WTC11 (cell line): ENCODE data around the gene RXRA. TPM values are rescaled to one million over a fixed set of nuclear protein-coding genes. Genes with fewer than 3 reads are reported as not detected.
"Not testable (repeated sequence)": the region's sequence is repeated elsewhere in the genome, so short reads cannot be mapped to it uniquely, and the experiment has no call there.

ENCODE experiments used
- ATAC-seq: fragments of 200-7000 bp; cut with Tn5 transposase; 2 replicates; pipeline ENCODE4 v1.10.0; 2021; ENCODE audit warnings: mild to moderate bottlenecking, moderate library complexity
- CTCF ChIA-PET: fragments of 300-600 bp; sonication (Branson Sonifier 250); formaldehyde crosslinking; loops from one replicate; lab custom pipeline; 2021; ENCODE audit warnings: antibody characterized with exemption; lab: Charles Lee
- POLR2A ChIA-PET: fragments of 350-600 bp; sonication (Branson Sonifier 250); formaldehyde crosslinking; loops from one replicate; lab custom pipeline; 2021; ENCODE audit warnings: antibody characterized with exemption; lab: Charles Lee
- DNase-seq: peaks from one replicate; pipeline ENCODE4 v3.0.0; 2021; ENCODE audit warnings: low spot score
- H3K27ac Mint-ChIP-seq: 2 replicates; pipeline ENCODE4 v1.8.0; 2021; ENCODE audit warnings: mixed read lengths
- H3K27me3 Mint-ChIP-seq: 2 replicates; pipeline ENCODE4 v1.8.0; 2021; ENCODE audit warnings: low read depth, mild to moderate bottlenecking, moderate library complexity, mixed read lengths
- H3K36me3 Mint-ChIP-seq: 2 replicates; pipeline ENCODE4 v1.8.0; 2021; ENCODE audit warnings: mixed read lengths
- H3K4me1 Mint-ChIP-seq: 2 replicates; pipeline ENCODE4 v1.8.0; 2022; ENCODE audit warnings: mixed read lengths
- H3K4me3 Mint-ChIP-seq: 2 replicates; pipeline ENCODE4 v1.8.0; 2021; ENCODE audit warnings: mild to moderate bottlenecking, moderate library complexity, mixed read lengths
- H3K9me3 Mint-ChIP-seq: 2 replicates; pipeline ENCODE4 v1.8.0; 2021; ENCODE audit warnings: mixed read lengths
- AFF4 ChIP-seq: sonication (generic); formaldehyde crosslinking; IDR thresholded peaks from 2 replicates; pipeline ENCODE4 v1.8.1; 2023; ENCODE audit warnings: mild to moderate bottlenecking, missing genetic modification reagents, borderline replicate concordance
- ATF6 ChIP-seq: sonication (generic); formaldehyde crosslinking; IDR thresholded peaks from 2 replicates; pipeline ENCODE4 v1.8.1; 2023; ENCODE audit warnings: mild to moderate bottlenecking, missing genetic modification reagents
- CDX4 ChIP-seq: fragments of 250-450 bp; sonication (Bioruptor Pico); IDR thresholded peaks from 2 replicates; pipeline ENCODE4 v1.9.0; 2021; ENCODE audit warnings: moderate library complexity, mild to moderate bottlenecking, inconsistent platforms, borderline replicate concordance
- CREM ChIP-seq: sonication (generic); formaldehyde crosslinking; IDR thresholded peaks from 2 replicates; pipeline ENCODE4 v1.8.1; 2022; ENCODE audit warnings: mild to moderate bottlenecking, missing genetic modification reagents, moderate library complexity
- E2F1 ChIP-seq: sonication (generic); formaldehyde crosslinking; IDR thresholded peaks from 2 replicates; pipeline ENCODE4 v1.8.0; 2022; ENCODE audit warnings: mild to moderate bottlenecking, missing genetic modification reagents
- ELF4 ChIP-seq: sonication (generic); formaldehyde crosslinking; IDR thresholded peaks from 2 replicates; pipeline ENCODE4 v1.8.1; 2022; ENCODE audit warnings: low read depth, mild to moderate bottlenecking, moderate library complexity, missing genetic modification reagents
- ESRRA ChIP-seq: sonication (generic); formaldehyde crosslinking; IDR thresholded peaks from 2 replicates; pipeline ENCODE4 v1.8.1; 2022; ENCODE audit warnings: mild to moderate bottlenecking, missing genetic modification reagents, borderline replicate concordance
- FOXP4 ChIP-seq: sonication (generic); formaldehyde crosslinking; IDR thresholded peaks from 2 replicates; pipeline ENCODE4 v1.8.0; 2022; ENCODE audit warnings: mild to moderate bottlenecking, missing genetic modification reagents
- HMGA2 ChIP-seq: fragments of 250-450 bp; sonication (Bioruptor Pico); IDR thresholded peaks from 2 replicates; pipeline ENCODE4 v1.4.0; 2021; ENCODE audit warnings: mild to moderate bottlenecking, moderate library complexity
- HMGXB4 ChIP-seq: sonication (generic); formaldehyde crosslinking; IDR thresholded peaks from 2 replicates; pipeline ENCODE4 v1.8.1; 2023; ENCODE audit warnings: mild to moderate bottlenecking, moderate library complexity, missing genetic modification reagents
- JUN ChIP-seq: sonication (generic); formaldehyde crosslinking; IDR thresholded peaks from 2 replicates; pipeline ENCODE4 v1.8.0; 2023; ENCODE audit warnings: mild to moderate bottlenecking, missing genetic modification reagents
- MXD4 ChIP-seq: fragments of 250-450 bp; sonication (Bioruptor Pico); IDR thresholded peaks from 2 replicates; pipeline ENCODE4 v1.8.0; 2021; ENCODE audit warnings: mild to moderate bottlenecking, moderate library complexity, borderline replicate concordance
- NFE2L1 ChIP-seq: sonication (generic); formaldehyde crosslinking; IDR thresholded peaks from 2 replicates; pipeline ENCODE4 v1.8.1; 2023; ENCODE audit warnings: missing genetic modification reagents
- NR1H2 ChIP-seq: sonication (generic); formaldehyde crosslinking; IDR thresholded peaks from 2 replicates; pipeline ENCODE4 v1.9.0; 2021; ENCODE audit warnings: mild to moderate bottlenecking, moderate library complexity, missing genetic modification reagents
- RELA ChIP-seq: sonication (generic); formaldehyde crosslinking; IDR thresholded peaks from 2 replicates; pipeline ENCODE4 v1.8.1; 2022; ENCODE audit warnings: missing genetic modification reagents, mild to moderate bottlenecking, borderline replicate concordance
- ZBTB21 ChIP-seq: sonication (generic); formaldehyde crosslinking; IDR thresholded peaks from 2 replicates; pipeline ENCODE4 v1.8.1; 2023; ENCODE audit warnings: mild to moderate bottlenecking, missing genetic modification reagents, borderline replicate concordance
- ZMAT4 ChIP-seq: fragments of 250-450 bp; sonication (Bioruptor Pico); IDR thresholded peaks from 2 replicates; pipeline ENCODE4 v1.9.0; 2021; ENCODE audit warnings: mild to moderate bottlenecking
- ZNF317 ChIP-seq: sonication (generic); formaldehyde crosslinking; IDR thresholded peaks from 2 replicates; pipeline ENCODE4 v1.8.1; 2023; ENCODE audit warnings: low read depth, mild to moderate bottlenecking, moderate library complexity, missing genetic modification reagents, borderline replicate concordance
- ZNF396 ChIP-seq: fragments of 250-450 bp; sonication (Bioruptor Pico); IDR thresholded peaks from 2 replicates; pipeline ENCODE4 v1.8.0; 2021; ENCODE audit warnings: mild to moderate bottlenecking, moderate library complexity, borderline replicate concordance
- ZNF423 ChIP-seq: fragments of 250-450 bp; sonication (Bioruptor Pico); IDR thresholded peaks from 2 replicates; pipeline ENCODE4 v2.1.2; 2022; ENCODE audit warnings: mild to moderate bottlenecking, moderate library complexity
- total RNA-seq: library from RNA; stranded (reverse); gene quantifications from 3 replicates; pipeline ENCODE4 v1.2.3, GENCODE V29; 2021

RXRA gene
- total RNA-seq, 1 experiment from 2014 or later: 27.5 TPM

GRCh38 chr9:134305533-134305932, 20.7 kb upstream of the RXRA start (continued):
- TF ChIP-seq ATF6 (CRISPR knock-in tag) (no peak), ESRRA (CRISPR knock-in tag) (no peak), JUN (CRISPR knock-in tag) (no peak)

GRCh38 chr9:134306042-134306441, 20.2 kb upstream of the RXRA start:
- ATAC-seq, H3K36me3 Mint-ChIP-seq, H3K27me3 Mint-ChIP-seq, POLR2A ChIA-PET, H3K27ac Mint-ChIP-seq, H3K9me3 Mint-ChIP-seq, DNase-seq, CTCF ChIA-PET, H3K4me1 Mint-ChIP-seq, H3K4me3 Mint-ChIP-seq: not testable (repeated sequence)

GRCh38 chr9:134306636-134307600, 19.3 kb upstream of the RXRA start:
- no peak overlapping the region for H3K27ac Mint-ChIP-seq
- ChIA-PET POLR2A (no interaction called here), CTCF (no interaction called here)
- H3K27me3 Mint-ChIP-seq: no peaks in the 10 kb centered on the region
- H3K36me3 Mint-ChIP-seq: peaks cover 3% of the 10 kb centered on the region; the same call in 1 of the 2 replicates
- peaks cover 8% of the 10 kb centered on the region for H3K9me3 Mint-ChIP-seq
- no peak overlapping the region for H3K4me3 Mint-ChIP-seq
- H3K4me1 Mint-ChIP-seq: no peaks in the 10 kb centered on the region
- ATAC-seq: no peak
- TF ChIP-seq CDX4 (CRISPR knock-in tag) (no peak), NR1H2 (CRISPR knock-in tag) (no peak), MXD4 (no peak), E2F1 (CRISPR knock-in tag) (no peak), ZNF423 (CRISPR knock-in tag) (no peak), ZNF317 (CRISPR knock-in tag) (no peak), ELF4 (CRISPR knock-in tag) (no peak), ZBTB21 (CRISPR knock-in tag) (no peak), ZMAT4 (CRISPR knock-in tag) (no peak), FOXP4 (CRISPR knock-in tag) (no peak), AFF4 (CRISPR knock-in tag) (no peak), ZNF396 (CRISPR knock-in tag) (no peak), HMGA2 (CRISPR knock-in tag) (no peak), HMGXB4 (CRISPR knock-in tag) (no peak), RELA (CRISPR knock-in tag) (no peak), NFE2L1 (CRISPR knock-in tag) (no peak), CREM (CRISPR knock-in tag) (no peak)
- TF ChIP-seq, all 79 proteins: peak for 0
- DNase-seq: no peak
